Astrocyte (in vitro differentiated cells and primary cell): ENCODE results near the gene ZNF628. TPM values are rescaled to one million over a fixed set of nuclear protein-coding genes. Genes with fewer than 3 reads are reported as not detected.

ENCODE experiments used
- DNase-seq: peaks from one replicate; pipeline ENCODE4 v3.0.0-alpha.2; 2010; ENCODE audit warnings: low read depth
- FAIRE-seq: peaks from 2 replicates; lab custom pipeline; 2011; peaks lifted over from hg19 to GRCh38; lab: Jason Lieb, UNC
- H2AFZ ChIP-seq: 2 replicates; pipeline ENCODE4 v1.6.0; 2012; ENCODE audit warnings: low read depth, low read length, inconsistent platforms
- H3K27ac ChIP-seq: 2 replicates; pipeline ENCODE4 v1.5.1; 2011; ENCODE audit warnings: low read depth, low read length, inconsistent platforms
- H3K27me3 ChIP-seq: 2 replicates; pipeline ENCODE4 v1.6.0; 2011; ENCODE audit warnings: low read length, inconsistent platforms; ENCODE audit not compliant: insufficient read depth
- H3K36me3 ChIP-seq: 2 replicates; pipeline ENCODE4 v1.5.1; 2011; ENCODE audit warnings: low read length, inconsistent platforms; ENCODE audit not compliant: insufficient read depth
- H3K4me1 ChIP-seq: 2 replicates; pipeline ENCODE4 v1.5.1; 2011; ENCODE audit warnings: low read length, inconsistent platforms; ENCODE audit not compliant: insufficient read depth
- H3K4me2 ChIP-seq: 2 replicates; pipeline ENCODE4 v1.6.0; 2012; ENCODE audit warnings: low read length, inconsistent platforms
- H3K4me3 ChIP-seq: 2 replicates; pipeline ENCODE4 v1.5.1; 2011; ENCODE audit warnings: low read depth, mild to moderate bottlenecking, low read length, inconsistent platforms; ENCODE audit not compliant: insufficient read depth
- H3K79me2 ChIP-seq: 2 replicates; pipeline ENCODE4 v1.6.0; 2012; ENCODE audit warnings: mild to moderate bottlenecking, low read length, inconsistent platforms; ENCODE audit not compliant: insufficient read depth
- H3K9ac ChIP-seq: 2 replicates; pipeline ENCODE4 v1.6.0; 2012; ENCODE audit warnings: mild to moderate bottlenecking, low read length, inconsistent platforms
- H3K9me3 ChIP-seq: 2 replicates; pipeline ENCODE4 v1.5.1; 2012; ENCODE audit warnings: low read depth, mild to moderate bottlenecking, low read length, inconsistent platforms; ENCODE audit not compliant: insufficient read depth
- H4K20me1 ChIP-seq: 2 replicates; pipeline ENCODE4 v1.6.0; 2012; ENCODE audit warnings: low read length, inconsistent platforms; ENCODE audit not compliant: insufficient read depth
- H3K27ac Mint-ChIP-seq: one replicate; pipeline ENCODE4 v1.8.0; 2021; ENCODE audit warnings: mild to moderate bottlenecking, mixed read lengths; ENCODE audit not compliant: unreplicated experiment
- H3K27me3 Mint-ChIP-seq: one replicate; pipeline ENCODE4 v1.8.0; 2021; ENCODE audit warnings: low read depth, mixed read lengths; ENCODE audit not compliant: unreplicated experiment
- H3K36me3 Mint-ChIP-seq: one replicate; pipeline ENCODE4 v1.8.0; 2021; ENCODE audit warnings: low read depth, mixed read lengths; ENCODE audit not compliant: unreplicated experiment
- H3K4me1 Mint-ChIP-seq: one replicate; pipeline ENCODE4 v1.8.0; 2021; ENCODE audit warnings: low read depth, mixed read lengths; ENCODE audit not compliant: unreplicated experiment
- H3K4me3 Mint-ChIP-seq: one replicate; pipeline ENCODE4 v1.8.0; 2021; ENCODE audit warnings: mild to moderate bottlenecking, moderate library complexity, mixed read lengths; ENCODE audit not compliant: unreplicated experiment
- H3K9me3 Mint-ChIP-seq: one replicate; pipeline ENCODE4 v1.8.0; 2021; ENCODE audit warnings: mild to moderate bottlenecking, mixed read lengths; ENCODE audit not compliant: unreplicated experiment
- EZH2 ChIP-seq: IDR thresholded peaks from 2 replicates; pipeline ENCODE4 v1.6.1; 2012; ENCODE audit warnings: mild to moderate bottlenecking, low read length, inconsistent platforms; ENCODE audit not compliant: insufficient read depth
- total RNA-seq: library from RNA; stranded (reverse); gene quantifications from 2 replicates; pipeline ENCODE4 v1.2.1, GENCODE V29; 2021
- TF ChIP-seq, protein P1 (sequence below): IDR thresholded peaks from 2 replicates; pipeline ENCODE4 v1.5.1; 2011; ENCODE audit warnings: low read depth, mild to moderate bottlenecking, inconsistent platforms, low read length, moderate library complexity; ENCODE audit not compliant: insufficient read depth

The ZNF628 gene
- total RNA-seq, 1 donor from 2014 or later: 9.9 TPM

DNA sequence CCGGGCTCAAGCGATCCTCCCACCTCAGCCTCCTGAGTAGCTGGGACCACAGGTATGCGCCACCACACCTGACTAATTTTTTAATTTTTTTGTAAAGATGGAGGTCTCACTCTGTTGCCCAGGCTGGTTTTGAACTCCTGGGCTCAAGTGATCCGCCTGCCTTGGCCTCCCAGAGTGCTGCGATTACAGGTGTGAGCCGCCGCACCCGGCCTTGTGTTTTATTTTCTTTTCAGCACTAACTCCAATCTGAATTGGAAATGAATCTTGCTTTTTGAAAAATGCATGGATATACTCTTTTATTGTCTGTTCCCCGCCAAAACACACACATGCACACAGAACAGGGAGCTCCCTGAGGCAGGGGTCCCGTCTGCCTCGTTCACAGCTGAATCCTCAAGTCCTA lies 13.7 kb upstream of the ZNF628 start:
- no peak for TF ChIP-seq EZH2
- TF ChIP-seq, protein P1, sequence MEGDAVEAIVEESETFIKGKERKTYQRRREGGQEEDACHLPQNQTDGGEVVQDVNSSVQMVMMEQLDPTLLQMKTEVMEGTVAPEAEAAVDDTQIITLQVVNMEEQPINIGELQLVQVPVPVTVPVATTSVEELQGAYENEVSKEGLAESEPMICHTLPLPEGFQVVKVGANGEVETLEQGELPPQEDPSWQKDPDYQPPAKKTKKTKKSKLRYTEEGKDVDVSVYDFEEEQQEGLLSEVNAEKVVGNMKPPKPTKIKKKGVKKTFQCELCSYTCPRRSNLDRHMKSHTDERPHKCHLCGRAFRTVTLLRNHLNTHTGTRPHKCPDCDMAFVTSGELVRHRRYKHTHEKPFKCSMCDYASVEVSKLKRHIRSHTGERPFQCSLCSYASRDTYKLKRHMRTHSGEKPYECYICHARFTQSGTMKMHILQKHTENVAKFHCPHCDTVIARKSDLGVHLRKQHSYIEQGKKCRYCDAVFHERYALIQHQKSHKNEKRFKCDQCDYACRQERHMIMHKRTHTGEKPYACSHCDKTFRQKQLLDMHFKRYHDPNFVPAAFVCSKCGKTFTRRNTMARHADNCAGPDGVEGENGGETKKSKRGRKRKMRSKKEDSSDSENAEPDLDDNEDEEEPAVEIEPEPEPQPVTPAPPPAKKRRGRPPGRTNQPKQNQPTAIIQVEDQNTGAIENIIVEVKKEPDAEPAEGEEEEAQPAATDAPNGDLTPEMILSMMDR: no peak
- Histone ChIP-seq H3K4me2 (no peak overlapping the region), H3K27me3 (peaks cover 2% of the 10 kb centered on the region), H2AFZ (no peak overlapping the region), H3K79me2 (peaks cover 16% of the 10 kb centered on the region), H3K9ac (no peak overlapping the region), H3K27ac (no peak overlapping the region), H3K4me3 (no peak overlapping the region), H3K4me1 (peaks cover 9% of the 10 kb centered on the region), H4K20me1 (peaks cover 27% of the 10 kb centered on the region), H3K36me3 (no peaks in the 10 kb centered on the region), H3K9me3 (no peaks in the 10 kb centered on the region)
- H3K9me3 Mint-ChIP-seq: no peaks in the 10 kb centered on the region
- H3K27me3 Mint-ChIP-seq: peaks cover 4% of the 10 kb centered on the region
- peak overlapping the region; percentile 86 for H3K4me3 Mint-ChIP-seq
- DNase-seq: no peak
- no peaks in the 10 kb centered on the region for H3K36me3 Mint-ChIP-seq
- H3K4me1 Mint-ChIP-seq: peaks cover 2% of the 10 kb centered on the region
- FAIRE-seq: no peak
- H3K27ac Mint-ChIP-seq: no peak overlapping the region

DNA sequence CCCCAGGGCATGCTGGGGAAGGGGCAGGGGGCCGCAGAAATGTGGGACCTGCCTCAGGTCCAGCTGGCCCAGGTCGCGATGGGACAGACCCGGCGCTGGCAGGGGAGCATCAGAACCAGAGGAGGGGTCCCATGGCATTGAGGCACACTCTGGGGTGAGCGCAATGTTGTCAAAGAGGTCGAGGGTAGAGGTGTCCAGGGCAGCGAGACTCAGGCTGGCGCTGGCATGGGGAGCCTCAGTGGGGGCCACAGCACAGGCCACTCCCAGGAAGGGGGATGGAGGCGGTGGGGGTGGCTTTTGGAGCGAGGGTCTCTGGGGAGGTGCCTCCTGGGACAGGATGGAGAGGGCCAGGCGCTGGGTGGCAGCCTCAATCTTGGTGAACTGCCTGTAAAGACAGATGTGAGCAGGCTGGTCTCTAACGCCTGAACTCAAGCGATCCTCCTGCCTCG lies 12.8 kb upstream of the ZNF628 start:
- Histone ChIP-seq H3K27me3 (peaks cover 2% of the 10 kb centered on the region), H3K79me2 (peaks cover 12% of the 10 kb centered on the region), H2AFZ (no peak overlapping the region), H4K20me1 (peaks cover 22% of the 10 kb centered on the region), H3K9me3 (no peaks in the 10 kb centered on the region), H3K4me3 (no peak overlapping the region), H3K27ac (no peak overlapping the region), H3K36me3 (no peaks in the 10 kb centered on the region), H3K4me2 (no peak overlapping the region), H3K9ac (no peak overlapping the region), H3K4me1 (peaks cover 9% of the 10 kb centered on the region)
- DNase-seq (no peak), FAIRE-seq (no peak)
- no peak overlapping the region for H3K4me3 Mint-ChIP-seq
- TF ChIP-seq, protein P1: no peak
- TF ChIP-seq EZH2: no peak
- H3K9me3 Mint-ChIP-seq: no peaks in the 10 kb centered on the region
- H3K27me3 Mint-ChIP-seq: peaks cover 4% of the 10 kb centered on the region
- H3K27ac Mint-ChIP-seq: no peak overlapping the region
- no peaks in the 10 kb centered on the region for H3K36me3 Mint-ChIP-seq
- H3K4me1 Mint-ChIP-seq: peaks cover 5% of the 10 kb centered on the region

DNA sequence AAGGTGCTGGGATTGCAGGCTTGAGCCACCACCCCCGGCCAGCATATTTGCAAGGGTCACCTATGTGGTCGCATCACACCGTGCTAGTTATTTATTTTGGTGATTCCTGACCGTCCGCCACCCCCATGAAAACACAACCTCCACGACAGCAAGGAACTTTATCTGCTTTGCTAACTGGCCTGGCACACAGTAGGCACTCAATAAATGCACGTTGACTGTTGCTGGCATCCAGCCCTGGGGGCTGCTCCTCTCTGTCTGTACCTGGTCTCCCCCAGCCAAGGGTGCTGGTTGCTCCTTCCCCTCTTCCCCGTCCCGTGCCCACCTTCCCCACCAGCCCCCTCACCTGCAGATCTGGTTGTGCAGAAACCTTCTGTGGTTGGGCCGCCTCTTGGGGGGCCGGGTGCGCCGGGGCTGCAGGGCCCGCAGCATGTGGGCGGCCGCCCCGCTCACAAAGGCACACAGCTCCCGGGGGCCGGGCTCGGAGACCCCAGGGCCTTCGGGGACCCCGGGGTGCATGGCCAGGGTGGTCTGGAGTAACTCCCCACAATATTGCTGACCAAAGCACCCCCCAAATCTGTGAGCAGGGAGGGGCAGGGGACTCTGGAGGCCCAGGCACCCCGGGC lies 12.3 kb upstream of the ZNF628 start:
- Histone ChIP-seq H3K36me3 (no peaks in the 10 kb centered on the region), H3K9ac (no peak overlapping the region), H3K4me3 (no peak overlapping the region), H3K4me1 (peaks cover 9% of the 10 kb centered on the region), H3K79me2 (peaks cover 12% of the 10 kb centered on the region), H3K27ac (no peak overlapping the region), H2AFZ (no peak overlapping the region), H4K20me1 (peaks cover 16% of the 10 kb centered on the region), H3K27me3 (peaks cover 2% of the 10 kb centered on the region), H3K4me2 (no peak overlapping the region), H3K9me3 (no peaks in the 10 kb centered on the region)
- H3K4me3 Mint-ChIP-seq: no peak overlapping the region
- FAIRE-seq (no peak), DNase-seq (no peak)
- H3K27ac Mint-ChIP-seq: no peak overlapping the region
- no peaks in the 10 kb centered on the region for H3K9me3 Mint-ChIP-seq
- H3K36me3 Mint-ChIP-seq: no peaks in the 10 kb centered on the region
- TF ChIP-seq EZH2: no peak
- TF ChIP-seq, protein P1: no peak
- H3K4me1 Mint-ChIP-seq: peaks cover 5% of the 10 kb centered on the region
- H3K27me3 Mint-ChIP-seq: peaks cover 4% of the 10 kb centered on the region
